NK-92 (cell line): ENCODE measurements around the gene FAM25A.

Experiments
- DNase-seq: peaks from one replicate; lab custom pipeline; 2025; ENCODE audit not compliant: unreplicated experiment; lab: John Stamatoyannopoulos, UW

FAM25A gene

DNA sequence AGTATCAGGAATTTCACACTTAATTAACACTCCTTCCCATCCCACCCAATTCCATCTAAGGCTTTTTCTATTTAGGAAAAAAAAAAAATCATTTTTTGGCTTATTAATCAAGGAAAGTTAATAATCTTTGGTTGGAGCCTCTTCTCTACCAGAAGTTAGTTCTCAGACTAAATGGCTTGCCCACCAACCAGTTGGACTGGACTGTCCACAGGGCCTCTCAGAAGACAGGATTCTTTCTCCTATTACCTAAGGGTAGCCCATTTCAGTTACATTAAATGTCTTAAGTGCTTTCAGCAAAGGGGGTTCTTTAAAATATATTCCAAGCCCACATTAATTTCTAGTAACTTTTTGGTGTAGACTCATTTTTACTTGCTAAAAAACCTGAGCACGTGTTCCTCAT, 39.3 kb downstream of the FAM25A start:
- DNase-seq: no peak

GRCh38 chr10:87060280-87060928, 40.3 kb downstream of the FAM25A start:
- DNase-seq: no peak

- DNase-seq: no peak
Measured at GRCh38 chr10:87064651-87065050, 44.6 kb downstream of the FAM25A start.

- DNase-seq: no peak
Measured at GRCh38 chr10:87066178-87066577, 46.1 kb downstream of the FAM25A start.

GRCh38 chr10:87066865-87067264, 46.8 kb downstream of the FAM25A start:
- DNase-seq: no peak

GRCh38 chr10:87068281-87068680, 48.2 kb downstream of the FAM25A start:
- no peak for DNase-seq

DNA sequence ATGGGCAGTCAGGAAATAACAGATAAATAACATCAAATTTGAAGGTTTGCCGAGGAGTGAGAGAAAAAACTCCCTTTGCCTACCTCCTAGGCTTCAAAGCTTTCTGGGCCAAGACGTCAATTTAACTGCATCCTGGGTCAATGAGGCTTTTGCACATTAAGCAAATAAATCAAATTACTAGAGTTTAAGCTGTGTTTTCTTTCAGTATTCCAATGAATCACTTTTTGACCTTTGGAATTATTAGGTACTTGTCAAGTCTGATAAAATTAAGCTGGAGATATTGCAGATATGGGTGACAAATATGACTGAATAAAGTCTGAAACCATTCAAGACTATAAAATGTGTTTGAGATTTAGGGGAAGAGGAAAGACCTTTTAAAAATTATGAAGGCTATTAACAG, 52.4 kb downstream of the FAM25A start:
- no peak for DNase-seq
